HG02610 (cell line): ENCODE measurements around the gene MRPL19.
"Not testable (repeated sequence)": the region's sequence is repeated elsewhere in the genome, so short reads cannot be mapped to it uniquely, and the experiment has no call there.

Experiments
- ATAC-seq: cut with Tn5 transposase; IDR thresholded peaks from one replicate; pipeline ENCODE4 v1.9.1; 2021; ENCODE audit warnings: mild to moderate bottlenecking, moderate library complexity; ENCODE audit not compliant: unreplicated experiment

The MRPL19 gene

DNA sequence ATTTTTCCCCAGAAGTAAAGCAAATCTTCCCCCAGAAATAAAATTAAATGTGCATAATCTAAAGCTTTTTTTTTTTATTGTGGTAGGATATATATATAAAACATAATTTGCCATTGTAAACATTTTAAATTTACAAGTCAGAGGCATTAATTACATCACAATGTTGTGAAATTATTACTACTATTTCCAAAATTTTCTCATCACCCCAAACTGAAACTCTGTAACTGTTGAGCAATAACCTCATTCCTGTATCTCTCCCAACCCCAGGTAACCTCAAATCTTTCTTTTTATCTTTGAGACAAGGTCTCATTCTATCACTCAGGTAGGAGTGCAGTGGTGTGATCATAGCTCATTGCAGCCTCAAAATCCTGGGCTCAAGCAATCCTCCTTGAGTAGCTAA is 11.2 kb downstream of the MRPL19 start:
- ATAC-seq: no peak

DNA sequence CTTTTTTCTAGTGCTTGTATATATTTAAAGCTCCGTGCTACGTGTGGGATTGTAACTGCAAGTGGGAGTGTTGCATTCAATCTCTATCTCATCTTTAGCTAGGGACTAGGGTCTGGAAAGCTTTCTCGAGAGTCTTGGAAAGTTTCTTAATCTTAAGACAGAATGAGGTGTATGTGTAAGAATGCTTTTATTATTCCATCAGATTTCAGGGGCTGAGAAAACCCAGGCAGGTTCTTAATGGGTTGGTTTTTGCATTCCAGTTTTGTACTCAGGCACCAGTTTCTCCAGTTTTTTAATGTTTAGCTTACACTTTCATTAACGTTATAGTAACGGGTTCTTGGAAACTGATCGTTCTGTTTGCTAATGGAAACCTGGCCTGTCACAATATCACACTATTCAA is 20.3 kb downstream of the MRPL19 start:
- ATAC-seq: no peak

DNA sequence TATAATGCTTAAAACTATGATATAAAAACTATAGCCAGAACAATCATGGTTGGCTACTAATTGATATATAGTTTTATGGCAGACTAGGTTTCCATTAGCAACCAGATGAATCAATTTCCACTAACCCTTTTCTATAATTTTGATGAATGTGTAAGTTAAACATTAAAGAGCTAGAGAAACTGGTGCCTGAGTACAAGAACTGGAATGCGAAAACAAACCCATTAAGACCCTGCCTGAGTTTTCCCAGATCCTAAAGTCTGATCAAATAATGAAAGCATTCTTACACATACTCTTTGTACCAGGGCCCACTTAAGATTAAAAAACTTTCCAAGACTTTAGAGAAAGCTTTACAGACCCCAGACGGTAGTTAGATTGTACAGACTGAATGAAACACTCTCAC is 21.3 kb downstream of the MRPL19 start:
- no peak for ATAC-seq

DNA sequence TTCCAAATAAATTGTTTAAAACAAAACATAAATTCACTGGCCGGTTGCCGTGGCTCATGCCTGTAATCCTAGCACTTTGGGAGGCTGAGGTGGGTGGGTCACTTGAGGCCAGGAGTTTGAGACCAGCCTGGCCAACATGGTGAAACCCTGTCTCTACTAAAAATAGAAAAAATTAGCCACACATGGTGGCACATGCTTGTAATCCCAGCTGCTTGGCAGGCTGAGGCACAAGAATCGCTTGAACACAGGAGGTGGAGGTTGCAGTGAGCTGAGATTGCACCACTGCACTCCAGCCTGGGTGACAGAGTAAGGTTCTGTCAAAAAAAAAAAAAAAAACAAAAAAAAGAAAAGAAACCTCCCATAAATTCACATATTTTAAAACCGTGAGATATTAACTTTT is 28.8 kb downstream of the MRPL19 start:
- ATAC-seq: not testable (repeated sequence)

DNA sequence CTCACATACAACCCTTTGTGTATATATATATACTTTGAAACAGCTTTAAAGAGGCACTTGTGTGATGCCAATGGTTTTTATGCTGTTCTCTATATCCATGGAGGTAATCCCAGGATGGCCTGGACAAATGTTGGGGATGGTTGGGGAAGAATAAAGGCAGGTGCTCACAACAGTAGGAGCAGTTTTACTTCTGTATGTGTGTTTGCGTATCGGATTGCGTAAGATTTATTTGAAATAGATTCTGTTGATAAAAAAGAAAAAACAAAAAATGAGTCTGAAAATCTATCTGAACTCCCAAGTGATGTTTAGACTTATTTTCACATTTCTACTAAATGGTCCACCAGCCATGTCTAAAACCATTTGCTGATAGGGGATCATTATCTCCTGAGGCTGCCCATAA is 29.3 kb downstream of the MRPL19 start:
- no peak for ATAC-seq

DNA sequence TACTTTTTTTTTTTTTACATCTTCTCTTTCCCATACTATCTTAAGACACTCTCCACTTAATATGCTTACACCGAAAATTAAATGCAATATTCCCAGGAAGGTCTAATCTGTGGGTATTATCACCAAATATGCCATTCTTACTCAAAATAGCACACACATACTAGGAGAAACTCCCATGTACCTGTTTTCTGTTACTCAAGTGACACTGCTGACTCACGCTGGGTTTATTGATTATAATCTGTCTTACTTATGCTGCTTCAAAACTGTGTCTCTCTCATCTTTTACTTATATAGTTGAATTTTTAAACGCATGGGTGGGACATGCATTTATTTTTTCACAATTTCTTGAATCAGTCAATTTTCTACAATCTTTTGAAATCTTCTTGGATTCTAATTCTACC is 29.9 kb downstream of the MRPL19 start:
- no peak for ATAC-seq

DNA sequence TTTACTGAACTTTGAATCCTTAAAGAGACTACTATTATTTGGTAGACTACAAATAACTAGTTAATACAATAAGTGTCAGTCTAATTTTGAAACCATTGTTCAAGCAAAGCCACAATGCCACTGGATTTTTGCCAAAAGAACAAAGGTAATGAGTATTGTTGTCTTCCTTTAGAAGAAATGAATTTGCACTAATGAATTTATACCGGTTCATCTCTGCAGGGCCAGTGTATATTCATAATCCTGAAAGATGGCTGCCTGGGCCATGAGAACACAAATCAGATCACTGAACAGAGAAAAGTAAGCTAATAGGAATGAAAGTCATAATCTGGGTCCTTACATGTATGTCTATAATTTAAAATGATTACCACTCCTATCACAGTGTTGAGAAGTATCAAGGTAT is 33.0 kb downstream of the MRPL19 start:
- no peak for ATAC-seq

DNA sequence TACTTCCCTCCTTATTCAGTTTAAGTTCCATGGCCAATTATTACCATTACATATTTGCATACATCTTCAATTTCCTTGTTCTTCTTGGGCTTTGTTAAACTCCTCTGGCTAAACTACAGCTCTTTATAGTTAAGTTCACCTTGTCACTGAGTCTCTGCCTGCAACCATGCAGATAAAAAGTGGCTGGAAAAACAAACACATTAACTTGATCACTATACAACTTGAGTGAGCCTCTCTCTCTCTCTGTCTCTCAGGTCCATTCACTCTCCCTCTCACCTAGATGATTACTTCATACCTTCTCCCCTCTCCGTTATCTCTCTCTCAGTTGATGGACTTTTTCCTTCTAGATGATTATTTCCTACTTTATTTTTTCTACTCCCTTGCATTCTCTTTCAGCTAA is 33.8 kb downstream of the MRPL19 start:
- no peak for ATAC-seq

DNA sequence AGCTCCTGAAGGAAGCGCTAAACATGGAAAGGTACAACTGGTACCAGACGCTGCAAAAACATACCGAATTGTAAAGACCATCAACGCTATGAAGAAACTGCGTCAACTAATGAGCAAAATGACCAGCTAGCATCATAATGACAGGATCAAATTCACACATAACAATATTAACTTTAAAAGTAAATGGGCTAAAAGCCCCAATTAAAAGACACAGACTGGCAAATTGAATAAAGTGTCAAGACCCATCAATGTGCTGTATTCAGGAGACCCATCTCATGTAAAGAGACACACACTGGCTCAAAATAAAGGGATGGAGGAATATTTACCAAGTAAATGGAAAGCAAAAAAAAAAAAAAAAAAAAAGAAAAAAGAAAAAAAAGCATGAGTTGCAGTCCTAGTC is 36.8 kb downstream of the MRPL19 start:
- ATAC-seq: not testable (repeated sequence)

DNA sequence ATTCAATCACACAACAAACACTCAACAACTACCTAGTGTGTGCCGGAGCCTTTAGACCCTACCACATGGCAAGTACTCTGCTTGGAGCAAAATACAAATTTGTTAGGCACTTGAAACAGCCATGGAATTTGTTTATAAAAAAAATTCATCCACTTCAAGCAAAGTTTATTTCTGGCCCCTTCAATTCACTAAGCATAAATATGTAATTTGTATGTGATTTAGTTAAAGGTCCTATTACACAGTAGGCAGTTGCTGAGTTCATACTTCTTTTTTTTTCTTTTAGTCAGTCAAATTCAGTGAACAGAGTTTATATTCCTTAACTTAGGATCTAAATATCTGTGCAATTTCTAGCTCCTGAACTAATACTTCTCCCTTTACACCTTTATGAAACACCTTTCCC is 41.6 kb downstream of the MRPL19 start:
- ATAC-seq: no peak

DNA sequence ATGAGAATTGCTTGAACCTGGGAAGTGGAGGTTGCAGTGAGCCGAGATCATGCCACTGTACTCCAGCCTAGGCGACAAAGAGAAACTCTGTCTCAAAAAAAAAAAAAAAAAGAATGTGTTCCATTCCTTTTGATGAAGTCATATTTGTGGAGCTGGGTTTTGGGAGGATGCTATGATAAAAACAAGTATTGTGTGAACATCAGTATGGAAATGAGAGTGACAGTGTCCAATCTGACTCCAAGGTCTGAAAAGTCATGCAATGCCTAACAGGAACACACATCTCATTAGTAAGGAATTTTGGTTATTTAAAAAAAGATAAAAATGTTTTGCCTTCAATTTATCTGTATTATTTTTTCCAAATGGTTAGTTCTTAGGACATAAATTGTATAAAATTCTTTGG is 52.3 kb downstream of the MRPL19 start:
- ATAC-seq: no peak

DNA sequence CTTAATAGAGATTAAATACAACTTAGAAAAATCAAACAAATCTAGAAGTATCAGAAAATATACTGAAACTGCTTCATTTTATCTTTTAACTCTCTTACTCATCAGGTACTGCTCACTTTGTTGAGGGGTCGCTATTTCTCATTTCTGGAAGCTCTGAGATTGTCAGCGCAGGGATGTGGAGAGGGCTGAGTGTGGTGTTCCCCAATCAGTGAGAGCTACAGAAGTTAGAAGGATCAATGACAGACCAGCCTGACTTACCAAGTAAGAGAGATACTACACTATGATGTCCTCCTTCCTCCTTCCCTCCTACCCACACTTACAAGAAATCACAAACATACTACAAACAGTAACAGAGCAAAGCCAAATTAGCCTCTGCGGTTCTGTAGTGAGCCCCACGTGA is 56.0 kb downstream of the MRPL19 start:
- no peak for ATAC-seq

DNA sequence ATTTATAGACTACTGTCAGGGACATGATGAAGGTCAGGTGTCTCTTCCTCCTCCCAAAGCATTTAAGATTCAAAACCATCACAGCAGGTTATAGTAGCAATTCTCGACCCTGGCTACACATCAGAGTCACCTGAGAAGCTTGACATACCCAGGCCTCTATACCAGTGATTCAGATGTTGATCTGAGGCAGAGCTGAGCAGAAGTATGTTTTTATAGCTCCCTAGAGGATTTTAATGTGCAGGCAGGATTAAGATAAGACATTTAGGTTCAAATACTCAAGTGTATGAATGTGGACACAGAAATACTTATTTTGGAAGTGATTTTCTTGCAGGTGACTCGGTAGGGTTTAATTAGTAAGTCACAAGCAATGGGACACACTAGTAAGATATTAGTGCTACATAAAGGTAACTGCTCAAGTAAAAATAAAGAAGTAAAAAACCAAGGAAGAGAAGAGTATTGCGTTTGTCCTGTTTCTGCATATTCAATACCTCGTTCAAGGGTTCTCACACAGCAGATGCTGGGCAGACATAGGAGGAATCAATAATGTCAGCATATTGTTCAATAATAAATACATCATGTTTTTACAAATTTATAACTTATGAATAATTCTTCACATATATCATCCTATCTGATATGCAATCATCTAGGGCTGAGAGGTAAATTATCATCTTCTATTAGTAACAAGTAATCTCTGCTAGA is 57.2 kb downstream of the MRPL19 start:
- no peak for ATAC-seq

DNA sequence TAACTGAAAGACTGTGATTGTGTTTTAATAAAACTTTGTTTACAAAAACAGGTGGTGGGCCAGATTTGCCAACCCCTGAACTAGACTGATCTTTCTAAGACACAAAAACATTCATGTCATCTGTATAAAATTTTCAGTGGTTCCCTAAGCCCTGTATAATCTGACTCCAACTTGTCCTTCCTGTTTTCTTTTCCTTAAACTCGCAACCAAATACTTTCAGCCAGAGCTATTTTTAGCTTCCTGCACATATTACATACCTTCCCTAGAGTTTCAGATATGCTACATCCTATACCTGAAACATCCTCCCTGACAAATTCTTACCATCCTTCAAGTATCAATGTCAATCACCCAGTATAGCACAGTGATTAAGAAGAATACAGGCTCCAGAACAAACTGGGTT is 59.3 kb downstream of the MRPL19 start:
- no peak for ATAC-seq

DNA sequence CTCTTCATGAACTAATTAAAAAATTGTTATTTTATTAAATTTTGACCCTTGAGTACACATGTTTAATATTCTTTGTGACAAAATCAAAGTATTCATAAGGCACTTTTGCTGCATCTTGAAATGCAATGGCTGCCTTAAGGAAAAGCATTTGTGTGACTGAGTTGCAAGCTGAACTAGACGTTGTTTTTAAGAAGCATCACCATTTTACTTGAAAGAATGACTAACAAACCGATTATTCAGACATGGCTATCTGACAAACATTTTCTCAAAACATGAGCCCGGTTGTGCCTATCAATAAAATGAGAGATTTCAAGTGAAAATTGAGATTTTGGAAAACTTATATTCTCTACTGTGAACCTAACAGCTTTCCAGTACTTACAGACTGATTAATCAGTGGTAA is 61.3 kb downstream of the MRPL19 start:
- no peak for ATAC-seq

DNA sequence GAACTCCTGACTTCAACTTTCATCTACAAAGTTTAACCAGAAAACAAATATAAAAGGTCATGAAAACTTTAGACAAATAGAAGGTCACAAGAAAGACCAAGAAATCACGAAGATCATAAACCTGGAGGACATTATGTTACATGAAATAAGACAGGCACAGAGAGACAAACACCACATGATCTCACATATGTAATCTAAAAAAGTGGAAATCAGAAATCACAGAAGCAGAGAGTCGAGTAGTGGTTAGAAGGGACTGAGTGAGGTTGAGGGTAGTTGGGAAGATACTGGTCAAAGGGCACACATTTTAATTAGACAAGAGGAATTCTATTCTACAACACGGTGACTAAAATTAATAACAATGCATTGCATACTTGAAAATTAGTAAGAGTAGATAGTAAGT is 62.7 kb downstream of the MRPL19 start:
- no peak for ATAC-seq

DNA sequence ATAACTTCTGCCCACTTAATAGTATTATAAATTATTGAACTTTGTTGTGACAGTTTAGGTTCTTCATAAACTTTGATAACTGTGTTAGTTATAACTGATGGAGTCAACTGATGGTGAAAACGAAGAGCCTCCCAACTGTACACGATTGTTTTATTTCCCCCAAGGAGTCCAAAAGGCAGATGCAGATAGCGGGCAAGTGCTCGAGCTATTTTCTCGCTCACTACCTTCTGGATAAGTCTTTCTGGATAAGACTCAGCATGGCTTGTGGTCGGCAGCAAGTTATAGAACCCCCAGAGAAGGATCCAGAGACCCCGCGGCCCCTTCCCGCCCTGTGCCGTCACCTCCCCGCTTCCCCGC is 63.6 kb downstream of the MRPL19 start:
- ATAC-seq: no peak

DNA sequence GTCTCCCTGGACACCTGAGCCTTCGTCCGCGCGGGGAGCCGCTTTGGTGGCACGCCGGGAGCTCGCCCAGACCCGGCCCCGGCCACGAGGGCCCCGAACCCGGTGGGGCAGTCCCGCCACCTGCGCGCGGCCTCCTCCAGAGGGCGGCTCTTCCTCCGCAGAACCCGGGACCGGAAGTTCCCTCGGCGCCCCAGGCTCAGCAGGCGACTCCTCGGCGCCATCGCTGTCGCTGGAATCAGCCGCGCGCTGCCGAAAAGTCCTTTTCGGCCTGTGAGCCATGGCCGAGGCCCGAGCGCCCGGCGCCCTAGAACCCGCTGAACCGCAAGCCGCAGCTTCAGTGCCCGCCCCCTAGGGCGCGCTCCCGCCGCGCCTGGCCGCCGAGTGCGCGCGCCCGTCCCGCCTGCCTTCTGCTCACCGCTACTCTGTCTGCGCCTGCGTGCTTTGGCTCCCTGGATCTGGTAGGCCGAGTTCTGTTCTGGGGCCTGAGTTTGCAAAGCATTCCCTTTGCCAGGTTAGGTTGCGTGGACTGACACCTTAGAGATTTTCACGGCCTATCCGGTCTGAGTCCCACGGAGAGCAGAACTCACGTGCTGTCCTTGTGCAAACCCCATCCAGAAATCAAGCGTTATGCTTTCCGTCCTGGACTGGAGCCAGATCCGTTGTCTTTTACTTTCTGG is 64.1 kb downstream of the MRPL19 start, which contains the start of gene GCFC2:
TSS of gene GCFC2 (minus strand) at position 339 of the 677 bp plus-strand sequence. CDS start at position 279, 60 bp downstream.
- ATAC-seq: peak; percentile 96

DNA sequence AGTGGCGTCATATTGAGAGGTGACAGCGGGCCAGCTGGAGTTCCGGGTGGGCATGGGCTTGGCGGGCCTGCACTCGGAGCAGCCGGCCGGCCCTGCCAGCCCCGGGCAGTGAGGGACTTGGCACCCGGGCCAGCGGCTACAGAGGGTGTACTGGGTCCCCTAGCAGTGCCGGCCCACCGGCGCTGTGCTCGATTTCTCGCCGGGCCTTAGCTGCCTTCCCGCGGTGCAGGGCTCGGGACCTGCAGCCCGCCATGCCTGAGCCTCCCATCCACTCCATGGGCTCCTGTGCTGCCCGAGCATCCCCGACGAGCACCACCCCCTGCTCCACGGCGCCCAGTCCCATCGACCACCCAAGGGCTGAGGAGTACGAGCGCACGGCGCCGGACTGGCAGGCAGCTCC is 65.0 kb downstream of the MRPL19 start:
- not testable (repeated sequence) for ATAC-seq

DNA sequence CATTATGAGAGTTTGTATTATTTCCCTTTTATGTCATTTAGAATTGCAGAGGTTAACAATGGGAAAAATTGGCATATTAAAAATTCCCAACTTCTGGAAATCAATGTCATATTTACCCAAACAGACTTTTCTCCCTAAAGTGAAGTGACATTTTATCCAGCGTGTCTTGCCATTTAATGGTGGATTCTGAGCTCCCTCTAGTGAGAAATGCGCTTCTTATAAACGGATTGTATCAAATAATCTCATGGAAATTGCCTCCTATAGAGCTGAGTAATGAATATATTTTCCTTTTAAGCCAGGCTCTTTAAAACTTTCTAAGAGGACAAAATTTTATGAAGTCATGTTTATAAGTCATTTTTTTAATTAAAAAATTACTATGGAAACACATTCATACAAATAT is 69.8 kb downstream of the MRPL19 start:
- ATAC-seq: no peak

DNA sequence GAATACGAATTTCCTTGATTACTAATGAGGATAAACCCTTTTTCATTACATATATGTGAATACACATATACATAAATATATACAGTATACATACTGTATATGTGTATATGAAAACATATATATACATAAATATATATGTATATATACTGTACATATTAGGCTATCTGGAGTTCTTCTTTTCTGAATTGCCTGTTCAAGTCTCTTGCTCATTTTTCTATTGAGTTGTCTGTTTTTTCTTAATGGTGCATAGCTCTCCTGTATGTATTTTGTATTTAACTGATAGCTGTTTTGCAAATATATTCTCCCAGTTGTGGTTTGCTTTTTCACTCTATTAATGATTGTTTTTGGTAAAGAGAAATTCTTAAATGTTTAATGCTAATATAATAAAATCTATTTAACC is 73.0 kb downstream of the MRPL19 start:
- ATAC-seq: no peak

DNA sequence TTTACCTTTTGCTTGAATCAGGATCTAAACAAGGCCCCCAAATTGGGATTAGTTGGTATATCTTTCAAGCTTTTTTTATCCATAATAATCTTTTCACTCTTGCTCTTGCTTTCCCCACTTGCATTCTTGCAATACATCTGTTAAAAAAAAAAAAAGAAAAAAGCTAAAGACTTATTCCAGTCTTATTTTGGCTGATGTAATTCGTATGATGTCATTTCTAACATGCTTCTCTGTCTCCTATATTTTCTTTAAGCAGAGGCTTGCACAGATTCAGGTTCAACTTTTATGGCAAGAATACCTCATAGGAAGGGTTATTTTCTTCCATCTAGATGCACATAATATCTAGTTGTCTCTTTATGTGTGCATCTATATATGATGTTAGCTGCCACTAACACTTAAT is 73.9 kb downstream of the MRPL19 start:
- ATAC-seq: no peak

DNA sequence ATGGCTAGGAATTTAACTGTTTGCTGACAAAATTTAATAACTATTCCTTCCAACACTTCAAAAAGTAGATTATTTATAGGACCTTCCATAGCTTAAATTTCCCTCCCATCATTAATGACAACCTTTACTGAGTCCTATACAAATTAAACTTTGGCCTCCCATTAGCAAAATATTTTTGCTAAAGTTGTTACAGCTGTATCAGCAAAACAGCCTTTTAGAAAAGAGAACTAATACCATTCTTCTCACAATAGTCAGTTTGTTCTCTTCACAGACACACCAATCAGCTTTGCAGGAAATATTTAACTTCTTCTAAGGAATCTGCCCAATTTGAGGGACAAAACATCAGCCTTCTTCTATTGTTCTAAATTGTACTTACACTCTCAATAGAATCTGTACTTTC is 76.1 kb downstream of the MRPL19 start:
- no peak for ATAC-seq
